Transverse colon (tissue), 4 donors: Measurements from ENCODE around the gene UTP25.

ENCODE experiments used
- EP300 ChIP-seq: sonication (generic); formaldehyde crosslinking; IDR thresholded peaks from one replicate; pipeline ENCODE4 v1.6.1; 2017; ENCODE audit warnings: antibody characterized with exemption, low read depth
- POLR2A ChIP-seq: fragments of 450-650 bp; IDR thresholded peaks from one replicate; pipeline ENCODE4 v1.6.1; 2016; ENCODE audit warnings: antibody characterized with exemption, mild to moderate bottlenecking, moderate library complexity
- POLR2AphosphoS5 ChIP-seq, 3 donors: sonication (generic); formaldehyde crosslinking; IDR thresholded peaks; one replicate each; pipeline ENCODE4 v1.6.1; 2016; ENCODE audit warnings: antibody characterized with exemption in 3 of 3
- TF ChIP-seq, protein P1 (sequence below), 5 experiments: fragments of 200-600 bp in 3 of 5; fragments of 450-650 bp in 2 of 5; sonication (generic) in 3 of 5; IDR thresholded peaks; 1 replicate in 2 of 5; 2 replicates in 3 of 5; pipeline ENCODE4 v1.5.1; 2016 to 2017; ENCODE audit warnings: antibody characterized with exemption in 5 of 5, inconsistent platforms in 3 of 5, mild to moderate bottlenecking in 2 of 5, moderate library complexity in 1 of 5

DNA sequence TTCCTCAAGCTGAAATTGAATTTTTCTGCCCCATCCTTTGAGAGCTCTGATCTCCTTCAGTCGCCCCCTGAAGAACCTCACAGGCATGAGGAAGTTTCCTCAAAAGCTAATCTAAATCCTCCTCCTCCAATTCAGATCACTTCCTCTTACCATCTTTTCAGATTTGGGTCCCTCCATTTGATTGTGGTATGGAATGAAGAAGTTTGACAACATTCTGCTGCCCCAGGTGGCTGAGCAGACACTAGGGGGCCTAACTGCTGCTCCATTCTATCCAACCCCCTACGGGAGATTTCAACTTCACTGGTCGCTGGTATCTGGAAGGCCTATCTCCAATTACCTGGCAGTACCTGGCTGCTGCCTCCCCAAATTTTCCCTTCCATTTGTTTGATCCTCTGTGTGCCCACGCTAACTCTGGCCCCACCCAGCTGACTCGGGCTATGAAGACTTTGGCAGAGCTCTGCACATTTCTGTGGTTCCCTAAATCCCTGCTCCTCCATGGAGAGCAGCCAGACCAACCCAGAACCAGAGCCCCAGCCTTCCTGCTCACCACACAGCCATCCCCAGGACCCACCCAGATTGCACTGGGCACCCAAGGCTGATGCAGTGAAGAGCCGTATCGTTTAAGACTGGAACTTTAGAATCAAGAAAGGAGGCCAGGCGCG, 29.7 kb upstream of the UTP25 start:
- TF ChIP-seq, protein P1, sequence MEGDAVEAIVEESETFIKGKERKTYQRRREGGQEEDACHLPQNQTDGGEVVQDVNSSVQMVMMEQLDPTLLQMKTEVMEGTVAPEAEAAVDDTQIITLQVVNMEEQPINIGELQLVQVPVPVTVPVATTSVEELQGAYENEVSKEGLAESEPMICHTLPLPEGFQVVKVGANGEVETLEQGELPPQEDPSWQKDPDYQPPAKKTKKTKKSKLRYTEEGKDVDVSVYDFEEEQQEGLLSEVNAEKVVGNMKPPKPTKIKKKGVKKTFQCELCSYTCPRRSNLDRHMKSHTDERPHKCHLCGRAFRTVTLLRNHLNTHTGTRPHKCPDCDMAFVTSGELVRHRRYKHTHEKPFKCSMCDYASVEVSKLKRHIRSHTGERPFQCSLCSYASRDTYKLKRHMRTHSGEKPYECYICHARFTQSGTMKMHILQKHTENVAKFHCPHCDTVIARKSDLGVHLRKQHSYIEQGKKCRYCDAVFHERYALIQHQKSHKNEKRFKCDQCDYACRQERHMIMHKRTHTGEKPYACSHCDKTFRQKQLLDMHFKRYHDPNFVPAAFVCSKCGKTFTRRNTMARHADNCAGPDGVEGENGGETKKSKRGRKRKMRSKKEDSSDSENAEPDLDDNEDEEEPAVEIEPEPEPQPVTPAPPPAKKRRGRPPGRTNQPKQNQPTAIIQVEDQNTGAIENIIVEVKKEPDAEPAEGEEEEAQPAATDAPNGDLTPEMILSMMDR (IDR thresholded peaks at IDR 0.05) = no peak
- no peak for TF ChIP-seq POLR2A
- no peak for TF ChIP-seq EP300
- no peak for TF ChIP-seq POLR2AphosphoS5 (IDR thresholded peaks at IDR 0.05)
